ENCODE measurements around the gene NOSTRIN.
"Not testable (repeated sequence)": the region's sequence is repeated elsewhere in the genome, so short reads cannot be mapped to it uniquely, and the experiment has no call there.

NOSTRIN gene, protein sequence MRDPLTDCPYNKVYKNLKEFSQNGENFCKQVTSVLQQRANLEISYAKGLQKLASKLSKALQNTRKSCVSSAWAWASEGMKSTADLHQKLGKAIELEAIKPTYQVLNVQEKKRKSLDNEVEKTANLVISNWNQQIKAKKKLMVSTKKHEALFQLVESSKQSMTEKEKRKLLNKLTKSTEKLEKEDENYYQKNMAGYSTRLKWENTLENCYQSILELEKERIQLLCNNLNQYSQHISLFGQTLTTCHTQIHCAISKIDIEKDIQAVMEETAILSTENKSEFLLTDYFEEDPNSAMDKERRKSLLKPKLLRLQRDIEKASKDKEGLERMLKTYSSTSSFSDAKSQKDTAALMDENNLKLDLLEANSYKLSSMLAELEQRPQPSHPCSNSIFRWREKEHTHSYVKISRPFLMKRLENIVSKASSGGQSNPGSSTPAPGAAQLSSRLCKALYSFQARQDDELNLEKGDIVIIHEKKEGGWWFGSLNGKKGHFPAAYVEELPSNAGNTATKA

DNA sequence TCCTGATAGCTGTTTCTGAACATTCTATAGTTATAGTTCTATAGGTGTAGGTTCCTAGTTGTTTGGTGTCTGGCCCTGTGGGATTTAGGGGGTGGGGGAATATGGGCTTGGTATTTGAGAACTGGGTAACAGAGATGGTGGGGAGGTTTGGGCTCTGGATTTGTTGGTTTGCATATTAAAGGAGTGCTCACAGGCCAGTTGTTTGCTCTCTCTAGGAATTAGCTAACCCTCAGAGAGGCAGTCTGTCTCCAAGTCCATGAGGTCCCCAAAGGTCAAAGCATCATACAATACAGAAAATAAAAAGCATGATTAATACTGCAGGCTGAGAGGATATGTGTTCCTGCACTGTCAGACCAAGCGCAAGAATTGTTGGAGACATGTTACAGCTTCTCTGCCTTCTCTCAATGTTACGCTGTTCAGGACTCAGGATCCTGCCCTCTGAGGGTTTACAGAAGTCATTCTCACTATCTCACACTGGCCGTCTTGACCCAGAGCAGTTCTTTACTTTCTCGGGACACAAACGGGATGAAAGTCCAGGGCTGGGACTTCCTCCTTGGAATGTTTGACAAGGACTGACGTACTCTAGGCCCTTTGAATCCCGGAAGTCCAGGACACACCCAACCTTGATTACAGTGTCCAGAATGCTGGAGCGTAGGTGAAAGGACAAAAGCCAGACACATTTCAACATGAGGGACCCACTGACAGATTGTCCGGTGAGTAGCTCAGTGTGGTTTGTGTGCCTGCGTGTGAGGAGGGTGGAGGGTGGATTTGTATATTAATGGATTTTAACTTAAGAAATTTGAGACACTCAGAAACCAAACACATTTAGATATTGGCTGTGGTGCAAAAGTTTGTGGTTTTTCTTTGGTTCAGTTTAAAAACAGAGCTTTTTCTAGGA is at the start of gene NOSTRIN:
NOSTRIN (plus strand) TSS at position 677 of the 898 bp plus-strand sequence; CDS start at position 687, 10 bp downstream.
- peak; percentile 45 for DNase-seq (ENCODE audit: low spot score)

DNA sequence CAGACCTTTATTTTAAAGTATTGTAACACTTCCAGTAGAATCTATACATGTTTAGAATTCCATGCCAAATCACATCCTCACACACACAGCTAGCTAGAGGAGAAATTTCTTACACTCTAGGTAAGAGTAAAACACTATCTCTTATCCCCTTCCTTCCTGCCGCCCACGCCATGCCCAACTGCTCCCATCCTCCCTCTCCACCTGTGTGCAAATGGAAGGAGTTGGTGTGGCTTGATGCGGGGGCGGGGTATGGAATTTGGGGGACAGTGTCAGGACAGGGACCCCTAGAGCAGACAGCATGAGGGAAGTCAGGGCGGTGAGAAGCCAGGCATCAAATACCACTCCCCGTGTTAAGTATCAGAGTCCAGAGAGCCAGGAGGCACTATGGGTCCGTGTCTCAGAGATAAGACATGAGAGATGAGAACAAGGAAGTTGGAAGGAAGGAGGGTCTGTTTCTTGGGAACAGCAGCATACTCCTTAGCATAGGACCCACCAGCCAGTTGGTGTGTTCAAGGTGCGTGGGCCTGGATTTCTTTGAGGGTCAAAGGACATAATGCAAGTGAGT is 48.6 kb upstream of the NOSTRIN start:
- DNase-seq (ENCODE audit: low spot score): no peak

DNA sequence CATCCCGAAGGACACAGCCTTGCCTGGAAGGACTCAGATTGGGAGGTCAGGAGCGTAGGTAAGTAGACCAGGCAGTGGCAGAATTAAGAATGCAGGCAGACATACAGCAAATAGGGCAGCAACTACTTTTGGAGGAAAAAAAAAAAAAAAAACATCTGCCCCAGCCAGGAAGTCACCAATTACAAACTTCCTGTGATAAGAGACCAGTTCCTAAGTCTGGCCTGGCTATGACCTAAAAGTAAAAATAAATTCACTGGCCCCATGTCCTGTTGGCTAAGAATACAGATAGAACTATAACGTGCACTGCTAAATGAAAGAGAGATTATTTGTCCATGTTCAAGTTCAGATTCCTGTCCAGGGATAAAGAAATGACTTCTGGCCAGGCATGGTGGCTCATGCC is 45.2 kb upstream of the NOSTRIN start:
- DNase-seq (ENCODE audit: low spot score): no peak

DNA sequence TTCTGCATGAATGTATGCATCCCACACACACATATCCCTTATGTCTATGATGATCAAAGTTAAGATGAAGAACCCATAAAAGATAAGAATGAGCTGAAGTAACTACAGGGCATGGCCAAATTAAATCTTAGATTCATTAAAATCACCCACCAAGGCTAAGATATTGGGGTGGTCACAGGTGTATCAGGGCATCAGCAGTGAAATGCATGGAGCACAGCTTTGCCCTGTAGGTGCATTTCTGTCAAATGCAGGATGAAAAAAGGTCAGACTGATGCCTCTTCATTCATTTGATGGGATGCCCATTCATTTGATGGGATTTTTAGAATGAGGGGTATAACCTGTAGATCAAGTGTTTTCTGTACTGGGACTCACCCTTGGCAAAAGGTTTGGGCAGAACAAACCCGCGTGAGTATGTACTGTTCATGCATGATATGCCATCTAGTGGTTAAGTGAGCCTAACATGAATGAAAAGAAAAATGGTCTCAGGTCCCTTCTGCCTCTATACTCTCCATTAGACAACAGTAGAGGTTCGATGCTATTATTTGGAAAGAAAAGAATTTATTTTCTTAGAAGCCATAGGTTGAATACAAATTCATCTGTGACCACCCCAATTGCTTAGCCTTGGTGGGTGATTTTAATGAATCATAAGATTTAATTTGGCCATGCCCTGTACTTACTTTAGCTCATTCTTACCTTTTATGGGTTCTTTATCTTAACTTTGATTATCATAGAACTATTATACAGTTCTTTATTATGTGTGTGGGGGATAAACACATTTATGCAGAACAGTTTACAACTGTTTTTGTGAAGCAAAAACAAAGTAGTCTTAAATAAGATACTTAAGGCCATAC is 43.2 kb upstream of the NOSTRIN start:
- peak; percentile 56 for DNase-seq (ENCODE audit: low spot score)

DNA sequence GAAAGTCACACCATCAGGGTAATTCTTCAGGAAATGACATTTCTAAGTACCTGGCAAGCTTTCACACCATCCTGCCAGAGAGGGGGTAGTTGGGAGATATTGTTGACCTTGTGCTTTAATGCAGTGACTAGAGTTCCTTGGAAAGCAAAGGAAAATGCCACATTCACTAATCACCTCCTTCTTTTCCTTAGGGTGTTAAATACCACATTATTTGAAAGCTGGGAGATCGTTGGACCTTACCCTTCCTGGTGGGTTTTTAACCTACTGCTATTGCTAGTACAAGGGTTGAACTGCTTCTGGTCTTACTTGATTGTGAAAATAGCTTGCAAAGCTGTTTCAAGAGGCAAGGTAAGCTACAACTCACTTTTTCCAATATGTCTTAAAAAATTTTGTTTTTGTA is 37.0 kb upstream of the NOSTRIN start:
- no peak for DNase-seq (ENCODE audit: low spot score)

DNA sequence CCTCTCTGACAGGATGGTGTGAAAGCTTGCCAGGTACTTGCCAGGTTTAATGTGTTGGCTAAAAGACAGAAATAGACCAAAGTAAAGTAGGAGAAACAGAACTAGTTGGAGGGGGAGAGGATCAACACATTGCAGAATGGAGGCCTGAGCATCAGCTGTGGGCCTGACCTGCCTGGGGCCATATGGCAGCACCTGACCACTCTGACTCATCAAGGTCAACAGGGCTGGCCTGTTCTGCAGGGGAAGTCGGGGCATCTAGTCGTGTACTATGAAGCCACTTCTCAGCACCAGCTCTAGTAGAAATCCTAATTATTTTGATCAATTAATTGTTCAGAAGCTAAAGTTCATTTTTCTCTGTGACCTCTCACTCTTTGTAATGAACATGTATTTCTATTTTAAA is 35.8 kb upstream of the NOSTRIN start:
- no peak for DNase-seq (ENCODE audit: low spot score)

DNA sequence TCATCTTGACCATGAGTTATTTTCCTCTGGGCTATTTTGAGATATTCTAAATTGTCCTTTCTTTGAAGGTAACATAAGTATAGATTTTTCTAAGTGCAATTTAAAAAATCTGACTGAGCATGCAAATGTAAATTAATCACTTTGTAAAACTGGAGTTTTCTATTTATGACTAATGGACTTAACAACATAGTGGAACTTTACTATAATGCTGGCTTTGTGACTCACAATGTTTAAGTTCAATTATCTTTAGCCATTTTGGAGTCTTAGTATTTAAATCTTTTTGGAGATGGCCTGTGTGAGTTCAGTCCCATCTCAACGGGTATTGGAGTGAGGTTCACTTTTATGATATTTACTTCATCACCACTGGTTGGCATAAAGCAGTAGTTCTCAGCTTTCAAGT is 35.2 kb upstream of the NOSTRIN start:
- DNase-seq (ENCODE audit: low spot score): no peak

DNA sequence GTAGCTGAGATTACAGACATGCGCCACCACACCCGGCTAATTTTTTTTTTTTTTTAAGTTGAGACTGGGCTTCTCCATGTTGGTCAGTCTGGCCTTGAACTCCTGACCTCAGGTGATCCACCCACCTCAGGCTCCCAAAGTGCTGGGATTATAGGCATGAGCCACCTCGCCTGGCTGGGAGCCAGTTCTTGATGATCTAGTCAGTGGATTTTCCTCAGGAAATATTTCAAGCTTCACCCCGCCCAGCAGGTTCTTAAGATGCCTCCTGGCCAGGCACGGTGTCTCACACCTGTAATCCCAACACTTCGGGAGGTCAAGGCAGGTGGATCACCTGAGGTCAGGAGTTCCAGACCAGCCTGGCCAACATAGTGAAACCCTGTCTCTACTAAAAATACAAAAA is 34.1 kb upstream of the NOSTRIN start:
- DNase-seq (ENCODE audit: low spot score): not testable (repeated sequence)

DNA sequence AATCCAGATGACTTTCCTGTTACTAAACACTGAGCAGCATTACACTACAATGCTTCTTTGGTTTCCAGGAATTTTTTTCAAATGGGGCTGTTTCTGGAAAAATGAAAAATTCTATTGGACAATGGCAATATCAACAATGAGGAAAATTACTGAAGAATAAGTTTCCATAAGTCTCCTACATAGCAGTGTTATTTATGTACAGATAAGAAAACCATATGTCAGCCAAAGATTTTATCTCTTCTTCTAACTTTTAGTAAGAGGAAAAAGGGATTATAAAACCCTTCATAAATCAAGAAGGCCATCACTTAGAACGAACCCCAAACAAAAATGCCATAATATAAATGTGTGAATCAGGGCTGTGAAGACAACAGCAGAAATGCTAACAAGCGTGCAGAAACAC is 31.6 kb upstream of the NOSTRIN start:
- no peak for DNase-seq (ENCODE audit: low spot score)

DNA sequence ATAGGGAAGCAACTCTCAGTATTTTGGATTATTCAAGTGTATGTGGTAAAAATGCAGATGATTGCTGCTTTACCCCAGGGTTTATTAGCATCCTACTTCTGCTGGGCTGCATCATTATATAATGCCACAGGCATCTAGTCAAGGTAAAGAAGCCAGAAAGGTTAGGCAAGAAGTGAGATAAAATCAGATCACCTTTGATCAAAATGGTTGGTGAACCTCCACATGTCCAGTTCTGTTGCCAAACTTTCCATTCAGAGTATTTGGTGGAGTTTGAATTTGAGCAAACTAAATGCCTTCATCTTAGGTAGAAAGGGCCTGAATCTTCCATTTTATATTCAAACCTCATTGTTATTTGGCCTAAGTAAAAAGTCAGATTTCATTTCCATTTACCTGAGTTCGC is 29.7 kb upstream of the NOSTRIN start:
- DNase-seq (ENCODE audit: low spot score): no peak

DNA sequence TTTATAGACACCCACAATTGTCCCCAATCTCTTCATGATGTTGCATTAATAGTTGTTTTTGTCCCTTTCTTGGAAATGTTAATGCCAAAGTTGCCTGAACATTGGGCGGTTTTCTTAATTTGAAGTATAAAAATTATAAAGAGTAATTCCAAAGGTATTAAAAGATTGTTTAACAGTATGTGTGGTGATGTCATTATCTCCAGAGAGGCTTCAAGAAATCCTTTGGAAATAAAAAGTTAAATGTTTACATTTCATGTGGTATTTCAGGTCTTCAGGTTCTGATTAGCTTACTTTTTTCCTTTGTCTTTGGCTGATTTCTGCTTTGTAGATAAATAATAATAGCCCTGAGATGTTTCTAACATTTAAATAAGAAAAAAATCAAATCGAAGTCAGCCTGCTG is 29.3 kb upstream of the NOSTRIN start:
- no peak for DNase-seq (ENCODE audit: low spot score)

DNA sequence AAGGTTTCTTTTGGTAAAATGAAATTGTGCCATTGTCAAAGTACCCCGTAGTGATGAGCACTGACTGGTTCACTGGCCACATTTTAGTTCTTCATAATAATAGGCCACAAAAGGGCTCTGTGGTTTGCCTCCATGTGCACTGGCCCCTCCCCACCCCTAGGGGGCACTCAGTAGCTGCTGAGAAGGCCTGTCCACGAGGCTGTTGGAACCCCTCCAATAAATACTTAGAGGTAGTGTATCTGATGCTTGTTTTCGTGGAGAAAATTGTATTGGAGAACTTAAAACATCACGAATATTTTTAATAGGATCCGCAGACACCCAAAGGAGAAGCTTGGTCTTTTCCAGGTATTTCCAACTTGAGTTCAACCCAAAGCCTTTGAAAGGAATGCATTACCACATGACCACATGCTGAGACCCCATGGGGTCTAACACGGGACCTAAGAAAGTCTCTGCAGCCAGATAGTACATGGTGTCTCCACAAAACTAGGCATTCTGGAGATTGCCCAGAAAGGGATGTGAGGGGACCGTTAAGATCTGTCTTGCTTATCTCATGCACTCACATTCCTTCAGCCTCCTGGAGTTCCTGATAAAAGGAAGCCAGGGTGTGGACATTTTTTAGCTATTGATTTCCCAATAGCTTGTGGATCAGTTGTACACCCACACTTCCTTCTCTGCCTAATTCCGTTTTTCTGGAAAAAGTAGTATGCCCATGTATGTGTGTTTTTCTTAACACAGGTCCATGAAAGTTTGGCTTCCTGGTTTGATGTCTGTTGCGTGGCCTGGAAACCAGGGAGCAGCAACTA is 28.5 kb upstream of the NOSTRIN start:
- DNase-seq (ENCODE audit: low spot score): peak; percentile 45

DNA sequence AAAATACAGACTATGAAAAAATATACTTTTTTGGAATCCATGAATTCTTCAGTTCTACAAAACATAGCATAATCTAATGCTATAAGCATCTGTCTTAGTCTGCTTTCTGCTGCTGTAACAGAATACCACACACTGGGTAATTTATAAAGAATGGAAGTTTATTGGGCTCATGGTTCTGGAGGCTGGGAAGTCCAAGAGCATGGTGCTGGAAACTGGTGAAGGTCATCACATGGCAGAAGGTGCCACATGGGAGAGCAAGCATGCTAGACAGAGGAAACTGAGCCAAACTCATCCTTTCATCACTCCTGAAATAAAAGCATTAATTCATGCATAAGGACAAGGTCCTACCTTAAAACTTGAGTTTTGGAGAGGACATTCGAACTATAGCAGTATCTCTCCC is 26.6 kb upstream of the NOSTRIN start:
- DNase-seq (ENCODE audit: low spot score): no peak

DNA sequence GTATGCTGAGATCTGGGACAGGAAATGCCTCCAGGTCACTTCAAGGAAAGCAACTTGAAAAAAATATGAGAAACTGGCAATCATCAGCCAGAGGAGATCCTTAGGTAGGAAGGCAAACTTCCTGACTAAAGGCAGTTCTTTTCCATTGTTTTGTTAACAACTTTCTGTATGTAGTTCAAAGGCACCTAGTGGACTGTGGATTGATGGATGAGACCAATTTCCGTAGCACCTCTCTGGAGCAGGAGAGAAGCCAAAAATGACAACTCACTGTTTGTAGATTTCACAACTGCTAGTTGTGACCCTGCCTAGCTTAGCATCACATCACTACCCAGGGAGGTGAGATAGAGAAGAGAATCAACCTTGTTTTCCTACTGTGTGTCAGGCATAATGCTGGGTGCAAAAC is 21.8 kb upstream of the NOSTRIN start:
- no peak for DNase-seq (ENCODE audit: low spot score)

DNA sequence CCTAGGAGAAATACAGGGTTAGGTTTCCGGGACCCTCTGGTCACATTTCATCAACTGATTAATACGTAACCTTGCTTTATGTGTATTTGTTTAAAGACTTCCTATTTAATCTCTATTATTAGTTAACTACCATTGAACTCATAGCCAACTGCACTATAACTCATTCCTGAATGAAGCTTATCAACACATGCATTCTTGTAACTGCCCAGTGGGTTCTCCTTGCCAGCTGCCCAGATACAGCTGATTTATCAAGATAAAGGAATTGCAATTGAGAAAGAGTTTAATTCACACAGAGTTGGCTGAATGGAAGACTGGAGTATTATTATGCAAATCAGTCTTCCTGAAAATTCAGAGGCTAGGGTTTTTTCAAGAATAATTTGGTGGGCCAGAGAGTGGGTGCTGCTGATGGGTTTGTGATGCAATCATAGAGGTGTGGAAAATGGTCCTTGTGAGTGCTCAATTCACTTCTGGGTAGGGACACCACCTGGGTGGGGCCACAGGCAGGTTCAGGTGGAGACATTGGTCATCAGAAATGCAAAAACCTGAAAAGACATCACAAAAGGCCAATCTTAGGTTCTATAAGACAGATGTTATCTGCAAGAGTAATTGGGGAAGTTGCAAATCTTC is 21.1 kb upstream of the NOSTRIN start:
- DNase-seq (ENCODE audit: low spot score): no peak

DNA sequence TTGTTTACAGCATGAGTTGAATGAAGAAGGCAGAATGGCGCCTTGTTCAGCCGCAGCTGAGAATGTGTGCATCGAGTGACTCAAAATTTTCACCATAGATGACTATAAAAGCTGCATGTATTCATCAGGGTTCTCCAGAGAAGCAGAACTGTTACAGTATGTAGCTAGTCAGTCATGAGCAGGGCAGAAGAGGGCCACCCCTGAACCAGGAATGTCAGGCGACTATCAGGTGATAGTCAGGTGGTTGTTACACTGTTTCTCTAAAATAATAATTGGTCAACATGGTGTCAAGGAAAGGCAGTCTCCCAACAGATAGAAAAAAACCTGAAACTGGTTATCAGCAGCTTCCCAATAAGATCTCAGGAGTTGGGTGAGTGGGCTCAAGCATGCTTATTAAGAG is 20.2 kb upstream of the NOSTRIN start:
- DNase-seq (ENCODE audit: low spot score): no peak

DNA sequence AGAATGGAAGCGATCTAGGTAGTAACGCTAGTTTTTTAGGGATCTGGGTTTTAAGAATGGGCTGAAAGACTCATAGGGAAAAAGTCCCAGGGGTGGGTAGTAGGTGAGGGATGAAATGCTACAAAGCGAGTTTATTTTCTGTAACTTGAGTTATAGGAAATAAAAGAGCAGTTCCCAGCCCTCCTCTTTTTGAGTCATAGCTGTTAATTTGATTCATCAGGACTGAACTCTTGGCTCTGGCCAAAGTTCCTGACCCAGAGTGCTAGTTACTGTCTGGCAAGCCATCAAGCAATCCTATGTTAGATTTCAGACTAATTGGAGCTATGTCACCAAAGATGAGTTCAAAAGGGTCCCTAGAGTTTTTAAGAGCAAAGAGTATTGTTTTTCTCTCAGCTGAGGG is 17.4 kb upstream of the NOSTRIN start:
- no peak for DNase-seq (ENCODE audit: low spot score)

DNA sequence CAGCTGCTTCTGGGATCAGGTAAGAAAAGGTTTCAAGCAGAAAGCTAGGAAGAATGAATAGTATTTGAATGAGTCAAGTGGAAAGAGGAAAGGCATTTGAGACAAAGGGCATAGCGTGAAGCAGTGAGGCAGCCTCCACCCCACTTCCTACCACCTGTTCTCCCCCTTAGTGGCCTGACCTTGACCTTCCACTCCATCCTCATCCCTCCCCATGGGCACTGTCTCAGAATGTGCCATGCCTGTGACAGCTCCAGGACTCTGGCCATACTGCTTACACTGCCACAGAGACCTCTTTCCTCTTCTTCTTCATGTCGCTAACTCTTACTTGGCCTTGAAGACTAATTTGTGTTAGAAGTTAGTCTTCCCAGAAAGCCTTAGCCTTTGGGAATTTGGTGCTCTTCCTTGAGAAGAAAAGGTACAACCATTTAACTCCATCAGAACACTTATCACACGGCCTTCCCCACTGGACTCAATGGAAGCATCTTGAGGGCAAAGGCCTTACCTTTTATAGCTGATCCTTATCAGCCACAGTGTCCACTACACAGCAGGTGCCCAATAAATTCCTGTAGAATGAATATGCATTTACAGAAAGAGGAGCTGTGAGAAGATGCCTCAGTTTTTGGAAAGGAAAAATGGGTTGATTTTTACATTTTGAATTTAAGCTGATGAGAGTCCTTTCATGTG is 15.2 kb upstream of the NOSTRIN start:
- DNase-seq (ENCODE audit: low spot score): no peak

DNA sequence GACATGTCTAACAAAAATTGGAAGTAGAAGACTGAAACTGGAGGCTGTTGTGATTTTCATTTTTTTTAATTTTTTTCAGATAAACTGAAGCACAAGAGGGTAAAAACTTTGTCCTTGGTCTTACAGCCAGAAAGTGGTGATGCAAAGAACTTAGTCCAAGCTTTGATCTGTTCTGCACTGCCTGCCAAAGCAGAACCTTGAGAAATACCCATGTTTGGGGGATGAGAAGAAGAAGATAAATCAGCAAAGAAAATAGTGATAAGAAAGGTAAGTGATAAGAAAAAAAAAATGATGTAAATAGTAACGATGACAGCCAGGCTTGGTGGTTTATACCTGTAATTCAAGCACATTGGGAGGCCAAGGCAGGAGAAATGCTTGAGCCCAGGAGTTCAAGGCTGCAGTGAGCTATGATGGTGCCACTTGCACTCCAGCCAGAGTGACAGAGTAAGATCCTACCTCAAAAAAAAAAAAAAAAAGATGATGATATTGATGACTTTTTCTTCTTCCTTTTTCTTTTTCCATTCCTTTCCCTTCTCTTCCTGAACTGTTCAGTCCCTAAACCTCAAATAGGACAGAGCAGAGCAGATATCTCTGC is 14.6 kb upstream of the NOSTRIN start:
- DNase-seq (ENCODE audit: low spot score): no peak
